ENCODE measurements around the gene RRM2.

Gene RRM2

DNA sequence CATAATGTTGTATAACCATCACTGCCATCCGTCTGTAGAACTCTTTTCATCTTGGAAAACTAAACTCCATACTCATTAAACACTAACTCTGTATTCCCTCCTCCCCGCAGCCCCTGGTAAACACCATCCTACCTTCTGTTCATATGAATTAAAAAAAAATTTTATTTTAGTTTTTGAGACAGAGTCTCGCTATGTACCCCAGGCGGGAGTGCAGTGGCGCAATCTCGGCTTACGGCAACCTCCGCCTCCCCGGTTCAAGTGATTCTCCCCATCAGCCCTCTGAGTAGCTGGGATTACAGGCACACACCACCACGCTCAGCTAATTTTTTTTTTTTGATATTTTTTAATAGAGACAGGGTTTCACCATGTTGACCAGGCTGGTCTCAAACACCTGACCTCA, 52.9 kb downstream of the RRM2 start:
- DNase-seq: no peak

DNA sequence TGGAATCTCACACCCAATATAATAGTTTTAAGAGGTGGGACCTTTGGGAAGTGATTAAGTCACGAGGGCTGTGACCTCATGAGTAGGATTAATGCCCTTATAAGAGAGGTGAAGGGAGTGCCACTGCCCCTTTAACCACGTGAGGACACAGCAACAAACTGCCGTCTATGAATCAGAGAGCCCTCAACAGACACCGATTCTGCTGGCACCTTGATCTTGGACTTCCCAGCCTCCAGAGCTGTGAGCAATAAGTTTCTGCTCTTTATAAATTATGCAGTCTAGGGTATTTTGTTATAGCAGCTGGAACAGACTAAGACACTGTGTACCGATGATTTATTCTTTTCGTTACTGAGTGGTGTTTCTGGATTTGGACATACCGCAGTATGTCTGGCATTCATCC, 56.2 kb downstream of the RRM2 start:
- no peak for DNase-seq

DNA sequence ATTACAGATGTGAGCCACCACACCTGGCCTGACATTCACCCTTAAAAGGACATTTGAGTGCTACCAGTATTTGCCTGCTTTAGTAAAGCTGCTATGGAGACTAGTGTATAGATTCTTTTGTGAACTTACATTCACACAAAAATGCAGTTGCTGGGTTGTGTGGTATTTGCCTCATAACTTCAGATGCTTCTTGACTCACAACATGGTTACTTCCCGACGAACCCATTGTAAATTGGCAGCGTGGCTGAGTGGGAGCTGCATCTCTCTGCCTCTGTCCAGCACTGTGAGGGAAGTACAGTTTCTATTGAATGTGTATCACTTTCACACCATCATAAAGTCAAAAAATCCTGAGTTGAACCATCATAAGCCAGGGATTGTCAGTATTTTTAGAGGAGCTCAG, 56.9 kb downstream of the RRM2 start:
- DNase-seq: no peak

DNA sequence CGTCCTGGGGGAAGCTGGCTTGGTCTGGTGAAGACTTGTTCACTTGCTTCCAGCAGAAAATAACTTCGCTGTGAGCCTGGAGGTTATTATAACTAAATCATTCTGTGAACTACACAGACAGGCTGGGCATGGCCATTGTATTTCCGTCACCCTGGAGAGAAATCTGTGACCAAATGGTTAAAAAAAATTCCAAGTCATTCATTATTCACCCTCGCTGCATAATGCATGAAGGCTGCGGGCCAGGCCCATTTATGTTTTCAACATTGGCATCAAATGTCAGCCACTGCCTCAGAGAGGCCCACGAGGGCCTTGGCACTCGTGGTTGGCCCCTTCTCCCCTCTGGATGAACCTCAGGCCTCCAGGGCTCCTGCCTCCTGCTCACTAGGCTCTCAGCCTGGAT, 57.7 kb downstream of the RRM2 start:
- no peak for DNase-seq
